Measurements from ENCODE around the gene RCVRN.

Gene RCVRN

DNA sequence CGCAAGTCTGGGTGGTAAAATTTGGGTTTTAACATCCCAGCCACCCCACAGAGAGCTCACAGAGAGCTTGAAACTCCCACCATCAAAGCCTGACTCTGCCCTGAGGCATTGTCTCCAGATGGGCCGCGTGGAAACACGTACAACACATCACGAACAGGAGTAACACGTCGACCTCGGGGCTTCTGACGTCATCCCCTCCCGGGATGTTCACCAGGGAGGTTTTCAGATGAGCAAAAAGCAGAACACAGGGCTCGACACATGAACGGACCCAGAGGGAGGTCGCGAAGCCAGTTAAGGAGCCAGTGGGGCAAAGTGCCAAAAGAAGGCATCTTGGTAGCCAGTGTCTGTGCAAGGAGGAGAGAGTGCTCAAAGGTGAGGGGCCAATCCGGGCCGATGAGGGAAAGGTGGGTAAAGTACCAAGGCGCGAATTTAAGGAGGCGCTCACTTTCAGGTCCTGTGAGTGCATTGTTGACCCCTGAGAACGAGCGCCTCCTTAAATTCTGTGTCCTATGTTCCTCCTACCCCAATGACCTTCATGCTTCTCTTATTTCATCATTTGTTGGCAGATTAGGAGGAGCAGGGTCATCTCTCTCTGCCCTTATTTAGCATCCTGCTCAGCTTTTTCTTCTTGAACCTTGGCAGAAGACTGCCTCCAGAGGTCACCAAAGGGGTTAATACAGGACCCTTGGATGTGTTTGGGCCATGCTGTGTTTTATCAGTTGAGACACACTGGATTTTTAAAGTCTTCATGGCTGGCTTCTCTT lies 5.6 kb downstream of the RCVRN start (continued):
- no peak for TF ChIP-seq ZNF202 (tag by site-specific recombination; IDR thresholded peaks at IDR 0.05; ENCODE audit: borderline replicate concordance)
- TF ChIP-seq, protein P1, sequence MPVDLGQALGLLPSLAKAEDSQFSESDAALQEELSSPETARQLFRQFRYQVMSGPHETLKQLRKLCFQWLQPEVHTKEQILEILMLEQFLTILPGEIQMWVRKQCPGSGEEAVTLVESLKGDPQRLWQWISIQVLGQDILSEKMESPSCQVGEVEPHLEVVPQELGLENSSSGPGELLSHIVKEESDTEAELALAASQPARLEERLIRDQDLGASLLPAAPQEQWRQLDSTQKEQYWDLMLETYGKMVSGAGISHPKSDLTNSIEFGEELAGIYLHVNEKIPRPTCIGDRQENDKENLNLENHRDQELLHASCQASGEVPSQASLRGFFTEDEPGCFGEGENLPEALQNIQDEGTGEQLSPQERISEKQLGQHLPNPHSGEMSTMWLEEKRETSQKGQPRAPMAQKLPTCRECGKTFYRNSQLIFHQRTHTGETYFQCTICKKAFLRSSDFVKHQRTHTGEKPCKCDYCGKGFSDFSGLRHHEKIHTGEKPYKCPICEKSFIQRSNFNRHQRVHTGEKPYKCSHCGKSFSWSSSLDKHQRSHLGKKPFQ (tag by site-specific recombination; IDR thresholded peaks at IDR 0.05) = no peak

DNA sequence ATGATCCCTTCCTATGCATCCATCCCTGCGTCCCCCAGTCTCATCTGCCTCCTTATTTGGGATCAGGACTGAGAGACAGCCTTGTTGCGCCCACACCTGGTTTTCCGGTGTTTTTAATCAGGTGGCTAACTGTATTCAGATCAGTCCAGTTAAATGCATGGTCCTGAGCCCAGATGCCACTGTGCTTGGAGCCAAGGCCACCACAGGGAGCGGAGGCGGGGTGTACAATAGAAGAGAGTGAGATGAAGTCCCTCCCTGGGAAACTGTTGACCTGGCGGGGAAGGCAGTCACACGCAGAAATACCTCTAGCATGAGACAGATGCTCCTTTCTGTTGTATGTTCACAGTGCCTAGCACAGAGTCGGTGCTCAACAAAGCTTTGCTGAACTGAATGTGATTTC lies 6.3 kb downstream of the RCVRN start:
- ChIA-PET CTCF (interaction anchor here (0.6 to 5.0 kb wide), 3 partner anchors 10 to 169 kb away, joined by 3 to 34 read pairs (median 3); no protein-coding TSS in a partner anchor), POLR2A (no interaction called here)
- no peak overlapping the region for H3K27ac ChIP-seq (ENCODE audit: extremely low read depth, low read depth, low read length)
- TF ChIP-seq SP2 (tag by site-specific recombination; IDR thresholded peaks at IDR 0.05) (no peak), ZNF76 (tag by site-specific recombination; IDR thresholded peaks at IDR 0.05; ENCODE audit: borderline replicate concordance, low read depth) (no peak), SP3 (tag by site-specific recombination; IDR thresholded peaks at IDR 0.05) (no peak), ZNF138 (tag by site-specific recombination; IDR thresholded peaks at IDR 0.05; ENCODE audit: borderline replicate concordance) (no peak), ZIC2 (tag by site-specific recombination; IDR thresholded peaks at IDR 0.05) (no peak), ZNF521 (tag by site-specific recombination; IDR thresholded peaks at IDR 0.05) (no peak), ZNF707 (tag by site-specific recombination; IDR thresholded peaks at IDR 0.05) (no peak), ZNF404 (tag by site-specific recombination; IDR thresholded peaks at IDR 0.05) (no peak), ZSCAN16 (tag by site-specific recombination; IDR thresholded peaks at IDR 0.05) (no peak), ZBTB21 (tag by site-specific recombination; IDR thresholded peaks at IDR 0.05) (no peak), ZNF223 (tag by site-specific recombination; IDR thresholded peaks at IDR 0.05) (no peak), ZNF48 (tag by site-specific recombination; IDR thresholded peaks at IDR 0.05) (no peak), KLF16 (tag by site-specific recombination; IDR thresholded peaks at IDR 0.05) (no peak)
- TF ChIP-seq, protein P2, sequence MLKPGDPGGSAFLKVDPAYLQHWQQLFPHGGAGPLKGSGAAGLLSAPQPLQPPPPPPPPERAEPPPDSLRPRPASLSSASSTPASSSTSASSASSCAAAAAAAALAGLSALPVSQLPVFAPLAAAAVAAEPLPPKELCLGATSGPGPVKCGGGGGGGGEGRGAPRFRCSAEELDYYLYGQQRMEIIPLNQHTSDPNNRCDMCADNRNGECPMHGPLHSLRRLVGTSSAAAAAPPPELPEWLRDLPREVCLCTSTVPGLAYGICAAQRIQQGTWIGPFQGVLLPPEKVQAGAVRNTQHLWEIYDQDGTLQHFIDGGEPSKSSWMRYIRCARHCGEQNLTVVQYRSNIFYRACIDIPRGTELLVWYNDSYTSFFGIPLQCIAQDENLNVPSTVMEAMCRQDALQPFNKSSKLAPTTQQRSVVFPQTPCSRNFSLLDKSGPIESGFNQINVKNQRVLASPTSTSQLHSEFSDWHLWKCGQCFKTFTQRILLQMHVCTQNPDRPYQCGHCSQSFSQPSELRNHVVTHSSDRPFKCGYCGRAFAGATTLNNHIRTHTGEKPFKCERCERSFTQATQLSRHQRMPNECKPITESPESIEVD (tag by site-specific recombination; IDR thresholded peaks at IDR 0.05) = no peak
- TF ChIP-seq, protein P3, sequence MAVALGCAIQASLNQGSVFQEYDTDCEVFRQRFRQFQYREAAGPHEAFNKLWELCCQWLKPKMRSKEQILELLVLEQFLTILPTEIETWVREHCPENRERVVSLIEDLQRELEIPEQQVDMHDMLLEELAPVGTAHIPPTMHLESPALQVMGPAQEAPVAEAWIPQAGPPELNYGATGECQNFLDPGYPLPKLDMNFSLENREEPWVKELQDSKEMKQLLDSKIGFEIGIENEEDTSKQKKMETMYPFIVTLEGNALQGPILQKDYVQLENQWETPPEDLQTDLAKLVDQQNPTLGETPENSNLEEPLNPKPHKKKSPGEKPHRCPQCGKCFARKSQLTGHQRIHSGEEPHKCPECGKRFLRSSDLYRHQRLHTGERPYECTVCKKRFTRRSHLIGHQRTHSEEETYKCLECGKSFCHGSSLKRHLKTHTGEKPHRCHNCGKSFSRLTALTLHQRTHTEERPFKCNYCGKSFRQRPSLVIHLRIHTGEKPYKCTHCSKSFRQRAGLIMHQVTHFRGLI (tag by site-specific recombination; IDR thresholded peaks at IDR 0.05) = no peak
- TF ChIP-seq, protein P4, sequence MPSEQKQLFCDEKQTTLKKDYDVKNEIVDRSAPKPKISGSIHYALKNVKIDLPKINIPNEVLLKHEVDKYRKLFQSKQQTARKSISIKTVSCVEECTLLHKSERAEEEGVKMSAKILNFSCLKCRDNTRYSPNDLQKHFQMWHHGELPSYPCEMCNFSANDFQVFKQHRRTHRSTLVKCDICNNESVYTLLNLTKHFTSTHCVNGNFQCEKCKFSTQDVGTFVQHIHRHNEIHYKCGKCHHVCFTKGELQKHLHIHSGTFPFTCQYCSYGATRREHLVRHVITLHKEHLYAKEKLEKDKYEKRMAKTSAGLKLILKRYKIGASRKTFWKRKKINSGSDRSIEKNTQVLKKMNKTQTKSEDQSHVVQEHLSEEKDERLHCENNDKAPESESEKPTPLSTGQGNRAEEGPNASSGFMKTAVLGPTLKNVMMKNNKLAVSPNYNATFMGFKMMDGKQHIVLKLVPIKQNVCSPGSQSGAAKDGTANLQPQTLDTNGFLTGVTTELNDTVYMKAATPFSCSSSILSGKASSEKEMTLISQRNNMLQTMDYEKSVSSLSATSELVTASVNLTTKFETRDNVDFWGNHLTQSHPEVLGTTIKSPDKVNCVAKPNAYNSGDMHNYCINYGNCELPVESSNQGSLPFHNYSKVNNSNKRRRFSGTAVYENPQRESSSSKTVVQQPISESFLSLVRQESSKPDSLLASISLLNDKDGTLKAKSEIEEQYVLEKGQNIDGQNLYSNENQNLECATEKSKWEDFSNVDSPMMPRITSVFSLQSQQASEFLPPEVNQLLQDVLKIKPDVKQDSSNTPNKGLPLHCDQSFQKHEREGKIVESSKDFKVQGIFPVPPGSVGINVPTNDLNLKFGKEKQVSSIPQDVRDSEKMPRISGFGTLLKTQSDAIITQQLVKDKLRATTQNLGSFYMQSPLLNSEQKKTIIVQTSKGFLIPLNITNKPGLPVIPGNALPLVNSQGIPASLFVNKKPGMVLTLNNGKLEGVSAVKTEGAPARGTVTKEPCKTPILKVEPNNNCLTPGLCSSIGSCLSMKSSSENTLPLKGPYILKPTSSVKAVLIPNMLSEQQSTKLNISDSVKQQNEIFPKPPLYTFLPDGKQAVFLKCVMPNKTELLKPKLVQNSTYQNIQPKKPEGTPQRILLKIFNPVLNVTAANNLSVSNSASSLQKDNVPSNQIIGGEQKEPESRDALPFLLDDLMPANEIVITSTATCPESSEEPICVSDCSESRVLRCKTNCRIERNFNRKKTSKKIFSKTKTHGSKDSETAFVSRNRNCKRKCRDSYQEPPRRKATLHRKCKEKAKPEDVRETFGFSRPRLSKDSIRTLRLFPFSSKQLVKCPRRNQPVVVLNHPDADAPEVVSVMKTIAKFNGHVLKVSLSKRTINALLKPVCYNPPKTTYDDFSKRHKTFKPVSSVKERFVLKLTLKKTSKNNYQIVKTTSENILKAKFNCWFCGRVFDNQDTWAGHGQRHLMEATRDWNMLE (tag by site-specific recombination; conservative IDR thresholded peaks at IDR 0.05; ENCODE audit: low read depth) = no peak
- no peaks in the 10 kb centered on the region for H3K36me3 ChIP-seq (ENCODE audit: control insufficient read depth in 2 of 2, insufficient read depth in 1 of 2, low read length in 2 of 2)
- no peaks in the 10 kb centered on the region for H3K4me1 ChIP-seq (ENCODE audit: control insufficient read depth, insufficient read depth, low read length)
- no peak overlapping the region for H3K4me3 ChIP-seq (ENCODE audit: low read depth, low read length)
- H3K9me3 ChIP-seq (ENCODE audit: control insufficient read depth, insufficient read depth, low read depth, low read length) = no peaks in the 10 kb centered on the region
